ENCODE data around the gene CELF1. TPM values are rescaled to one million over a fixed set of nuclear protein-coding genes. Genes with fewer than 3 reads are reported as not detected.

Gene CELF1
- total and polyA plus RNA-seq, 2 of the 4 experiments (the other 2 are of a cell fraction) = 63.3 to 135 TPM

GRCh38 chr11:47589977-47590861, 37.3 kb upstream of the CELF1 start:
- no TSS peak for BruUV-seq (replicated peaks)
- H2AFZ ChIP-seq (replicated peaks; ENCODE audit: low read length, poor library complexity) = peak overlapping the region; percentile 83
- intact Hi-C loops (cut with micrococcal nuclease) (no loop called here), dilution Hi-C loops (cut with HindIII; ENCODE audit: low sequenced_read_pairs, unreplicated experiment) (no loop called here), in situ Hi-C loops (cut with MboI; ENCODE audit: low sequenced_read_pairs) (no loop called here)
- H3K9me3 ChIP-seq (ENCODE audit: control insufficient read depth, insufficient read depth, low read length) = peaks cover 3% of the 10 kb centered on the region
- ChIA-PET CTCF (no interaction called here), POLR2A (ENCODE audit: unreplicated experiment) (no interaction called here)
- H3K18ac ChIP-seq (ENCODE audit: low read depth, low read length) = no peak overlapping the region
- no peak overlapping the region for H3K4ac ChIP-seq (ENCODE audit: low read depth, low read length)
- H3K23ac ChIP-seq (ENCODE audit: low read depth, low read length) = no peak overlapping the region
- H3K9me1 ChIP-seq (ENCODE audit: insufficient read depth, low read length) = no peaks in the 10 kb centered on the region
- no peak overlapping the region; a peak in 1 of 4 replicates for H4K8ac ChIP-seq (ENCODE audit: low read depth in 2 of 2, low read length in 2 of 2)
- no peak overlapping the region for H2BK15ac ChIP-seq (ENCODE audit: low read depth, low read length)
- no peak overlapping the region for H3K9ac ChIP-seq (ENCODE audit: low read depth, low read length)
- no peak overlapping the region for H2AK5ac ChIP-seq (ENCODE audit: low read depth, low read length)
- peak overlapping the region; percentile 23; the same call in 1 of the 2 replicates for H3K4me3 ChIP-seq (ENCODE audit: insufficient read depth, low read depth, low read length)
- no peak overlapping the region for H3K27ac ChIP-seq (ENCODE audit: insufficient read depth, low read length)
- DNase-seq = no peak
- ATAC-seq (ENCODE audit: low read depth) = no peak
- H4K5ac ChIP-seq (ENCODE audit: low read depth, low read length) = no peak overlapping the region
- H3K56ac ChIP-seq (ENCODE audit: extremely low read depth, insufficient read depth, low read length) = no peak overlapping the region
- H2BK5ac ChIP-seq (ENCODE audit: low read depth, low read length, poor library complexity, severe bottlenecking) = no peak overlapping the region
- H3K36me3 ChIP-seq (ENCODE audit: control insufficient read depth, insufficient read depth, low read length) = peaks cover under 1% of the 10 kb centered on the region
- TF ChIP-seq MAZ (IDR thresholded peaks at IDR 0.05; ENCODE audit: borderline replicate concordance, low read depth, low read length) = no peak
- TF ChIP-seq MXI1 (IDR thresholded peaks at IDR 0.05; ENCODE audit: borderline replicate concordance, low read depth, low read length) = no peak
- TF ChIP-seq CEBPB (IDR thresholded peaks at IDR 0.05; ENCODE audit: low read depth, low read length) = no peak
- no peak for TF ChIP-seq USF2 (IDR thresholded peaks at IDR 0.05; ENCODE audit: low read depth, low read length)
- no peak for TF ChIP-seq RAD21 (IDR thresholded peaks at IDR 0.05; ENCODE audit: low read length)
- TF ChIP-seq RFX5 (IDR thresholded peaks at IDR 0.05; ENCODE audit: low read depth, low read length) = no peak
- no peak for TF ChIP-seq FOS (IDR thresholded peaks at IDR 0.05; ENCODE audit: low read depth, low read length)
- TF ChIP-seq CHD1 (IDR thresholded peaks at IDR 0.05; ENCODE audit: low read depth, low read length) = no peak
- no peak for TF ChIP-seq SMC3 (IDR thresholded peaks at IDR 0.05; ENCODE audit: low read depth, low read length)
- TF ChIP-seq BHLHE40 (IDR thresholded peaks at IDR 0.05; ENCODE audit: low read depth, low read length) = no peak
- TF ChIP-seq RCOR1 (IDR thresholded peaks at IDR 0.05; ENCODE audit: insufficient replicate concordance, low read length) = no peak
- no peak for TF ChIP-seq NFE2L2 (IDR thresholded peaks at IDR 0.05; ENCODE audit: low read depth, low read length)
- no peak for TF ChIP-seq POLR2A (IDR thresholded peaks at IDR 0.05; ENCODE audit: low read depth, low read length)
- no peak for TF ChIP-seq CTCF (conservative IDR thresholded peaks at IDR 0.05; ENCODE audit: low read depth, low read length)
- TF ChIP-seq MAFK (IDR thresholded peaks at IDR 0.05; ENCODE audit: low read depth, low read length) = no peak
- no peak overlapping the region for H3K4me2 ChIP-seq (ENCODE audit: low read depth, low read length)
- no peaks in the 10 kb centered on the region for H3K79me1 ChIP-seq (ENCODE audit: low read depth in 1 of 2, low read length in 2 of 2)
- WGBS, 2 experiments (ENCODE audit: extremely low coverage in 2 of 2, insufficient read length in 1 of 2) = 38% methylated on average over 75 of the region's 122 CpGs; no CpG with 5 or more reads in 1 of the 2 experiments
- H2AK9ac ChIP-seq (replicated peaks; ENCODE audit: low read depth, low read length, poor library complexity) = no peak overlapping the region
- H3K27me3 ChIP-seq (ENCODE audit: control insufficient read depth, insufficient read depth, low read length) = peaks cover 49% of the 10 kb centered on the region
- H4K91ac ChIP-seq (ENCODE audit: insufficient read depth, low read depth, low read length) = no peak overlapping the region
- H2BK120ac ChIP-seq (ENCODE audit: low read depth, low read length) = no peak overlapping the region
- no peaks in the 10 kb centered on the region for H3K4me1 ChIP-seq (ENCODE audit: control insufficient read depth, insufficient read depth, low read length)
- H4K20me1 ChIP-seq (ENCODE audit: insufficient read depth, low read length) = no peaks in the 10 kb centered on the region
- H2BK20ac ChIP-seq (ENCODE audit: low read depth, low read length) = no peak overlapping the region
- no peak overlapping the region for H3K14ac ChIP-seq (replicated peaks; ENCODE audit: low read depth, low read length)

Measured in IMR-90 (cell line).